Breast epithelium (tissue), 3 donors: ENCODE data around the gene NUP153.

Experiments
- POLR2A ChIP-seq: fragments of 450-650 bp; IDR thresholded peaks from one replicate; pipeline ENCODE4 v1.6.1; 2016; ENCODE audit warnings: antibody characterized with exemption, mild to moderate bottlenecking, moderate library complexity
- TF ChIP-seq, protein P1 (sequence below), 3 donors: fragments of 450-650 bp; IDR thresholded peaks; one replicate each; pipeline ENCODE4 v1.5.1; 2016 to 2017; ENCODE audit warnings: antibody characterized with exemption in 3 of 3, mild to moderate bottlenecking in 3 of 3, moderate library complexity in 3 of 3

DNA sequence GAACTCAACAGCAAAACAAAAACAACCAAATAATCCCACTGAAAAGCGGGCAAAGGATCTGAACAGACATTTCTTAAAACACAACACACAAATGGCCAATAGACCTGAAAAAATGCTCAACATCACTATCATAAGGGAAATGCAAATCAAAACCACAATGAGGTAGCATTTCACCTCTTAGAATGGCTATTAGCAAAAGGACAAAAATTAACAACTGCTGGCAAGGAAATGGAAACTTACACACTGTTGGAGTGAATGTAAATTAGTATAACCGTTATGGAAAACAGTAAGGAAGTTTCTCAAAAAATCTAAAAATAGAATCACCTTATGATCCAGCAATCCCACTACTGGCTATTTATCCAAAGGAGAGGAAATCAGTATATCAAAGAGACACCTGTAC, 85.7 kb downstream of the NUP153 start:
- TF ChIP-seq, protein P1, sequence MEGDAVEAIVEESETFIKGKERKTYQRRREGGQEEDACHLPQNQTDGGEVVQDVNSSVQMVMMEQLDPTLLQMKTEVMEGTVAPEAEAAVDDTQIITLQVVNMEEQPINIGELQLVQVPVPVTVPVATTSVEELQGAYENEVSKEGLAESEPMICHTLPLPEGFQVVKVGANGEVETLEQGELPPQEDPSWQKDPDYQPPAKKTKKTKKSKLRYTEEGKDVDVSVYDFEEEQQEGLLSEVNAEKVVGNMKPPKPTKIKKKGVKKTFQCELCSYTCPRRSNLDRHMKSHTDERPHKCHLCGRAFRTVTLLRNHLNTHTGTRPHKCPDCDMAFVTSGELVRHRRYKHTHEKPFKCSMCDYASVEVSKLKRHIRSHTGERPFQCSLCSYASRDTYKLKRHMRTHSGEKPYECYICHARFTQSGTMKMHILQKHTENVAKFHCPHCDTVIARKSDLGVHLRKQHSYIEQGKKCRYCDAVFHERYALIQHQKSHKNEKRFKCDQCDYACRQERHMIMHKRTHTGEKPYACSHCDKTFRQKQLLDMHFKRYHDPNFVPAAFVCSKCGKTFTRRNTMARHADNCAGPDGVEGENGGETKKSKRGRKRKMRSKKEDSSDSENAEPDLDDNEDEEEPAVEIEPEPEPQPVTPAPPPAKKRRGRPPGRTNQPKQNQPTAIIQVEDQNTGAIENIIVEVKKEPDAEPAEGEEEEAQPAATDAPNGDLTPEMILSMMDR (IDR thresholded peaks at IDR 0.05) = no peak
- no peak for TF ChIP-seq POLR2A
